HepG2 (cell line): ENCODE data around the gene C11orf68. TPM values are rescaled to one million over a fixed set of nuclear protein-coding genes. Genes with fewer than 3 reads are reported as not detected.

Experiments
- ATAC-seq: fragments of 200-7000 bp; cut with Tn5 transposase; 3 replicates; pipeline ENCODE4 v1.9.1; 2020; ENCODE audit warnings: mild to moderate bottlenecking, moderate library complexity
- BruUV-seq: library from RNA; stranded (reverse); fragments of 400-500 nt; replicated peaks from 2 replicates; lab custom pipeline; 2021; lab: Mats Ljungman, UMichigan
- CTCF ChIA-PET: fragments of 300-600 bp; formaldehyde crosslinking; extraction: SDS; loops from one replicate; lab custom pipeline; 2021; ENCODE audit warnings: low total read pairs, inconsistent platforms, low intra/inter-chr PET ratio; lab: Yijun Ruan, JAX
- POLR2A ChIA-PET: fragments of 350-600 bp; sonication (Branson Sonifier 250); formaldehyde crosslinking; loops from one replicate; lab custom pipeline; 2020; ENCODE audit warnings: antibody characterized with exemption, inconsistent platforms; lab: Yijun Ruan, JAX
- DNase-seq: peaks from one replicate; pipeline ENCODE4 v3.0.0-alpha.2; 2015; ENCODE audit warnings: low spot score
- FAIRE-seq: peaks from 3 replicates; lab custom pipeline; 2011; peaks lifted over from hg19 to GRCh38; lab: Jason Lieb, UNC
- H2AFZ ChIP-seq: one replicate; pipeline ENCODE4 v1.6.1; 2011; ENCODE audit warnings: low read length, inconsistent platforms
- H3K27ac ChIP-seq: fragments of 300-600 bp; 3 replicates; pipeline ENCODE4 v1.8.0; 2011; ENCODE audit warnings: mixed run types, mild to moderate bottlenecking, mixed read lengths, low read length, inconsistent platforms; ENCODE audit not compliant: insufficient read depth; ENCODE audit errors: extremely low read length
- H3K27me3 ChIP-seq, 2 experiments: fragments of 200-600 bp in 1 of 2; 2 replicates in 1 of 2; 3 replicates in 1 of 2; pipeline versions ENCODE4 v1.6.0 to v1.8.0; 2011; ENCODE audit warnings: low read length in 2 of 2, mild to moderate bottlenecking in 2 of 2, moderate library complexity in 2 of 2, inconsistent platforms in 1 of 2; ENCODE audit not compliant: insufficient read depth in 2 of 2, control insufficient read depth in 1 of 2
- H3K36me3 ChIP-seq, 2 experiments: fragments of 200-600 bp in 1 of 2; replicated peaks in 1 of 2; 2 replicates in 1 of 2; 3 replicates in 1 of 2; pipeline versions ENCODE4 v1.5.1 to v1.8.0; 2011; ENCODE audit warnings: low read length in 2 of 2, inconsistent platforms in 1 of 2; ENCODE audit not compliant: insufficient read depth in 2 of 2, control insufficient read depth in 1 of 2
- H3K4me1 ChIP-seq: 2 replicates; pipeline ENCODE4 v1.5.1; 2012; ENCODE audit warnings: low read length, inconsistent platforms; ENCODE audit not compliant: insufficient read depth
- H3K4me2 ChIP-seq: 2 replicates; pipeline ENCODE4 v1.6.0; 2011; ENCODE audit warnings: low read depth, low read length, inconsistent platforms
- H3K4me3 ChIP-seq, 3 experiments: fragments of 200-600 bp in 1 of 3; sonication (generic), shearing (Covaris generic) in 1 of 3; replicated peaks in 1 of 3; 2 replicates each; pipeline ENCODE4 v1.5.1; 2011 to 2016; ENCODE audit warnings: low read length in 3 of 3, inconsistent platforms in 2 of 3, low read depth in 2 of 3, mild to moderate bottlenecking in 2 of 3, control low read depth in 1 of 3, mixed read lengths in 1 of 3; ENCODE audit not compliant: insufficient read depth in 1 of 3
- H3K79me2 ChIP-seq: one replicate; pipeline ENCODE4 v1.6.1; 2011; ENCODE audit warnings: low read length, inconsistent platforms; ENCODE audit not compliant: insufficient read depth
- H3K9ac ChIP-seq: 2 replicates; pipeline ENCODE4 v1.6.0; 2011; ENCODE audit warnings: mild to moderate bottlenecking, low read depth, low read length, inconsistent platforms; ENCODE audit not compliant: insufficient read depth
- H3K9me3 ChIP-seq: 2 replicates; pipeline ENCODE4 v1.5.1; 2012; ENCODE audit warnings: mild to moderate bottlenecking, low read length
- H4K20me1 ChIP-seq: 2 replicates; pipeline ENCODE4 v1.6.0; 2011; ENCODE audit warnings: inconsistent platforms, mild to moderate bottlenecking, low read length, moderate library complexity; ENCODE audit not compliant: insufficient read depth
- ETV5 ChIP-seq: IDR thresholded peaks from 2 replicates; pipeline ENCODE4 v1.6.1; 2018; ENCODE audit warnings: missing biosample characterization, missing genetic modification reagents, inconsistent platforms, borderline replicate concordance
- HNF4G ChIP-seq, 2 experiments: sonication (generic) in 1 of 2; formaldehyde crosslinking in 1 of 2; IDR thresholded peaks; 2 replicates each; pipeline versions ENCODE4 v1.4.0 to v1.6.1; 2011 to 2020; ENCODE audit warnings: borderline replicate concordance in 2 of 2, low read depth in 2 of 2, mild to moderate bottlenecking in 2 of 2, low read length in 1 of 2, missing genetic modification reagents in 1 of 2, moderate library complexity in 1 of 2
- ZNF629 ChIP-seq: sonication (generic); formaldehyde crosslinking; conservative IDR thresholded peaks from 2 replicates; pipeline ENCODE4 v1.5.0; 2020; ENCODE audit warnings: missing genetic modification reagents
- ZNF768 ChIP-seq: sonication (generic); formaldehyde crosslinking; IDR thresholded peaks from 2 replicates; pipeline ENCODE4 v1.4.0; 2020; ENCODE audit warnings: missing genetic modification reagents
- WGBS: methylation state at CpG from one replicate; pipeline ENCODE4 v1.1.6; 2017; ENCODE audit warnings: low lambda C conversion rate; 5-methylcytosine and 5-hydroxymethylcytosine counted together
- in situ Hi-C: cut with HindIII; loops from 2 replicates; pipeline ENCODE4 v1.10.0; 2017; ENCODE audit warnings: low pct_unique_long_range_greater_than_20kb; ENCODE audit not compliant: extremely low pct_ligation_motif_present
- intact Hi-C: fragments of 100-400 bp; cut with micrococcal nuclease; formaldehyde crosslinking; loops from one replicate; pipeline ENCODE4 v1.10.0; 2022; ENCODE audit not compliant: unreplicated experiment
- polyA plus RNA-seq, 8 experiments: library from polyadenylated mRNA; depleted of rRNA in 3 of 8; stranded (reverse) in 7 of 8; unstranded in 1 of 8; fragments of >200 nt; fragmentation: Illumina TruSeq in 4 of 8; extraction: Trizol in 4 of 8; gene quantifications; 2 replicates each; pipeline versions ENCODE4 v1.2.1 to v1.2.3, GENCODE V29; 2011 to 2016; ENCODE audit warnings: low read depth in 4 of 8, missing spikeins in 1 of 8, mixed read lengths in 1 of 8; ENCODE audit not compliant: insufficient read depth in 1 of 8
- total RNA-seq, 5 experiments: library from RNA; depleted of rRNA; stranded (reverse); fragments of >200 nt; fragmentation: Illumina TruSeq; extraction: Trizol; gene quantifications; 2 replicates each; pipeline ENCODE4 v1.2.3, GENCODE V29; 2016; ENCODE audit warnings: low read depth in 1 of 5
- TF ChIP-seq, protein P1 (sequence below): sonication (generic); formaldehyde crosslinking; IDR thresholded peaks from 2 replicates; pipeline ENCODE4 v1.4.0; 2020; ENCODE audit warnings: missing genetic modification reagents, borderline replicate concordance
- TF ChIP-seq, protein P2 (sequence below): sonication (generic); formaldehyde crosslinking; IDR thresholded peaks from 2 replicates; pipeline ENCODE4 v1.5.0; 2020; ENCODE audit warnings: missing genetic modification reagents
- TF ChIP-seq, protein P3 (sequence below): IDR thresholded peaks from 2 replicates; pipeline ENCODE4 v1.6.1; 2016; ENCODE audit warnings: low read depth, borderline replicate concordance

C11orf68 gene
- total and polyA plus RNA-seq, 2 of the 13 experiments (the other 11 are each of a cell fraction or from before 2014, with no cell fraction given), result 8.4 to 28.3 TPM

DNA sequence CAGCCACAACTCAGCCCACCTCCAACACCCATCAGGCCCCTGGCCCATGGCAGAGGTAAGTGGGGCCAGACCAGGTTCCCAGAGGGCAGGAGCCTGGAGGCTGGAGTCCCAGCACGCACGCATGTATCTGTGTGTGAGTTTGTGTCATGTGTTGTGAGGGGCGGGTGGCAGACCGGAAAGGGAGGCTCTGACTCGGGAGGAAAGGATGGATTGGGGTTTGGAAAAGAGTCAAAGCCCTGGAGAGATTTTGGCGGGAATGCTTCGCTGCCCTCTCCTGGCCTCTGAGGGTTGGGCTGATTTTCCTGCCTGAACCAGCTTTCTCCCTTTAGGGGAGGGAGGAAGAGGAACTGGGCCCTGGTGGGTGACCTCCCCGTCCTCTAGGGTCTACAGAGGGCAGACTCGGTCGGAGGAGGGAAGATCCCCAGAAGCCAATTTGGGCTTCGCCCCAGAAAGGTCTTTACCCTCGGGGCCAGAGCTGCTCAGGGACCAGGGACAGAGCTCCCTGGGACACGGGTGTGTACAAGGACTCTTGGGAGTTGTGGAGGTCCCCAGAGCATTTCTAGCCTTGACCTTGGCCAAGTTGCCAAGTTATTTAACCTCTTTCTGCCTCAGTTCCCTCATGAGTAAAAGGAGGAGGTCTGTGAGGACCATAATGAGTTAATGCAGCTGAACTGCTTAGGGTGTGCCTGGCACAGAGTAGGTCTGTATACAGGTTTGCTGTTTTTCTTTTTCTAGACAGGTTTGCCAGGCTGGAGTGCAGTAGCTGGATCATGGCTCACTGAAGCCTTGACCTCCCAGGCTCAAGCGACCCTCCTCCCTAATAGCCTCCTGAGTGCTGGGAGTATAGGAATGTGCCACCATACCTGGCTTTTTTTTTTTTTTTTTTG is 6.9 kb downstream of the C11orf68 start (continued):
- TF ChIP-seq, protein P1, sequence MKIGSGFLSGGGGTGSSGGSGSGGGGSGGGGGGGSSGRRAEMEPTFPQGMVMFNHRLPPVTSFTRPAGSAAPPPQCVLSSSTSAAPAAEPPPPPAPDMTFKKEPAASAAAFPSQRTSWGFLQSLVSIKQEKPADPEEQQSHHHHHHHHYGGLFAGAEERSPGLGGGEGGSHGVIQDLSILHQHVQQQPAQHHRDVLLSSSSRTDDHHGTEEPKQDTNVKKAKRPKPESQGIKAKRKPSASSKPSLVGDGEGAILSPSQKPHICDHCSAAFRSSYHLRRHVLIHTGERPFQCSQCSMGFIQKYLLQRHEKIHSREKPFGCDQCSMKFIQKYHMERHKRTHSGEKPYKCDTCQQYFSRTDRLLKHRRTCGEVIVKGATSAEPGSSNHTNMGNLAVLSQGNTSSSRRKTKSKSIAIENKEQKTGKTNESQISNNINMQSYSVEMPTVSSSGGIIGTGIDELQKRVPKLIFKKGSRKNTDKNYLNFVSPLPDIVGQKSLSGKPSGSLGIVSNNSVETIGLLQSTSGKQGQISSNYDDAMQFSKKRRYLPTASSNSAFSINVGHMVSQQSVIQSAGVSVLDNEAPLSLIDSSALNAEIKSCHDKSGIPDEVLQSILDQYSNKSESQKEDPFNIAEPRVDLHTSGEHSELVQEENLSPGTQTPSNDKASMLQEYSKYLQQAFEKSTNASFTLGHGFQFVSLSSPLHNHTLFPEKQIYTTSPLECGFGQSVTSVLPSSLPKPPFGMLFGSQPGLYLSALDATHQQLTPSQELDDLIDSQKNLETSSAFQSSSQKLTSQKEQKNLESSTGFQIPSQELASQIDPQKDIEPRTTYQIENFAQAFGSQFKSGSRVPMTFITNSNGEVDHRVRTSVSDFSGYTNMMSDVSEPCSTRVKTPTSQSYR (CRISPR knock-in tag), result no peak
- TF ChIP-seq, protein P2, sequence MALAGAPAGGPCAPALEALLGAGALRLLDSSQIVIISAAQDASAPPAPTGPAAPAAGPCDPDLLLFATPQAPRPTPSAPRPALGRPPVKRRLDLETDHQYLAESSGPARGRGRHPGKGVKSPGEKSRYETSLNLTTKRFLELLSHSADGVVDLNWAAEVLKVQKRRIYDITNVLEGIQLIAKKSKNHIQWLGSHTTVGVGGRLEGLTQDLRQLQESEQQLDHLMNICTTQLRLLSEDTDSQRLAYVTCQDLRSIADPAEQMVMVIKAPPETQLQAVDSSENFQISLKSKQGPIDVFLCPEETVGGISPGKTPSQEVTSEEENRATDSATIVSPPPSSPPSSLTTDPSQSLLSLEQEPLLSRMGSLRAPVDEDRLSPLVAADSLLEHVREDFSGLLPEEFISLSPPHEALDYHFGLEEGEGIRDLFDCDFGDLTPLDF (CRISPR knock-in tag), result peak; percentile 78
- TF ChIP-seq ETV5, result peak; percentile 49; the same call in 1 of the 2 replicates

DNA sequence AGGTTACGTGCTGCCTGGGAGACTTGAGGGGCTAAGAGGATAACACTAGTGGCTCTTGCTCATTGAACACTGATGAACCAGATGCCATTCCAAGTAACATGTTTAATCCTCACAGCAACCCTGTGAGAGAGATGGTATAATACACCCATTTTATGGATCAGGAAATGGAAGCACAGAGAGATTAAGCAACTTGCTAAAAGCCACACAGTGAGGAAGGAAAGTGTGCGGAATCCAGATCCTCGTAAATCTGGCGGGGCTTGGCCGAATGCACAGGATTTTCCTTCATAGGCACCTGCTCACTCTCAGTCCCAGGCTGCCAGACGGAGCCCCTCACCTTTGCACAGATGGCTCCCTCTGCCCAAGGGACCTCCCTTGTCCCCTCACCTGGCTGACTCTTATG is 11.0 kb downstream of the C11orf68 start:
- CTCF ChIA-PET, result no interaction called here
- FAIRE-seq (no peak), DNase-seq (no peak)
- no peak overlapping the region for H3K4me3 ChIP-seq
- H3K4me2 ChIP-seq, result no peak overlapping the region
- H3K36me3 ChIP-seq, result no peaks in the 10 kb centered on the region
- H3K27me3 ChIP-seq, result peaks cover 0 to 3% of the 10 kb centered on the region in 2 experiments; a peak in 1 of 5 replicates
- 60% methylated on average over 6 of the region's 6 CpGs for whole genome bisulfite sequencing
- H3K79me2 ChIP-seq, result no peaks in the 10 kb centered on the region
- 0 out of 2 replicates have a peak, but pooled peaks have one; percentile 11 for TF ChIP-seq ZNF629
- TF ChIP-seq, protein P3, sequence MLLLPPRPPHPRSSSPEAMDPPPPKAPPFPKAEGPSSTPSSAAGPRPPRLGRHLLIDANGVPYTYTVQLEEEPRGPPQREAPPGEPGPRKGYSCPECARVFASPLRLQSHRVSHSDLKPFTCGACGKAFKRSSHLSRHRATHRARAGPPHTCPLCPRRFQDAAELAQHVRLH (CRISPR knock-in tag), result no peak
- peak; percentile 90 for TF ChIP-seq ZNF768 (CRISPR knock-in tag)
- no peak for TF ChIP-seq HNF4G (IDR thresholded peaks at IDR 0.05; ENCODE audit: borderline replicate concordance, low read depth, low read length)
- TF ChIP-seq HNF4G (CRISPR knock-in tag; IDR thresholded peaks at IDR 0.05; ENCODE audit: borderline replicate concordance, low read depth), result no peak
- TF ChIP-seq, all 625 proteins: peak for 2
- no peak overlapping the region for H3K9ac ChIP-seq
- no peak overlapping the region for H3K27ac ChIP-seq
- H2AFZ ChIP-seq, result no peak overlapping the region
- POLR2A ChIA-PET, result interaction anchor here (1.6 to 2.0 kb wide), 3 partner anchors 10 to 20 kb away, joined by 8 to 12 read pairs (median 8); partner anchors contain the start of genes C11orf68, CCDC85B, DRAP1 and FIBP
- peaks cover 48% of the 10 kb centered on the region for H3K4me1 ChIP-seq
- no peaks in the 10 kb centered on the region for H4K20me1 ChIP-seq
- in situ Hi-C loops (no loop called here), intact Hi-C loops (no loop called here)
- no TSS peak for BruUV-seq
- no peaks in the 10 kb centered on the region for H3K9me3 ChIP-seq
- ATAC-seq, result no peak
